ENCODE measurements around the gene POLR3F.

Gene POLR3F

DNA sequence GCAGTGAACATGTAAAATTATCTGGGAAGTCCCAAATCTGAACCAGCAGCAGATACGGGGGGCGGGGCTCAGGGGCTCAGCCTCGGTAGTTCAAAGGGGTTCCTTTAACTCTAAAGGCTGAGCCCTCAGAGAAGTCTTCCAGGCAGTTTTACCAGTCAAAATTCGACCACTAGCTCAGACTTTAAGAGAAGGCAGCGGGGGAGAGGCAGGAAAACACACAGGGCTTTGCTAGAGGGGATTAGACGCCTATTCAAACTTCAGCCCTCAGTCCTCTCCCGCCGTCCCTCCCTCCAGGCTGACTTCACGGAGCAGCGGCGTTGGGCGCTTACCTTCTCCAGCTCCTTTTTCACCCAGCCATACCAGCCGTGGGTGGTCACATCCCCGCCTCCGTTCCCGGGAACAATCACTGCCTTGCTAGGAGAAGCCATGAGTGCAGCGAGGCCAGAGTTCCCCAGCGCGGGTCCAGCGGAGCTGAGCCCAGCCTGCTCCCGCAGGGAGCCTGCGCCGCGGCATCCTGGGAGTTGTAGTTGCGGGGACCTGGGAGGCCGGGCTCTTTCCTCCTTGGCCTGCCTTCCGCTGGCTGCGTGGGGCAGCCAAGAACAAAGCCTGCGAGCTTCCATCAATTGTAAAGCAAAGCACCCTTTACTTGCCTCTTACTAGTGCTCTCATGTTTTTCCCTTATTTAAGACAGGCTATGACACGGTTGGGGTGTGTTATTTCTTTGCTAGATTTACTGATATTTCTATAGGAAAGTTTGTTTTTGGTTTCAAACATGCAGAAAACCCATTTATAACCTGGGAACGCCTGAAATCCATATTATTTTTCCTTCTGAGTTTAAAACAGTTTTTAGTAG is 29.8 kb downstream of the POLR3F start, which contains the start of gene RBBP9 (continued):
- TF ChIP-seq ZBTB49 (tag by site-specific recombination; IDR thresholded peaks at IDR 0.05; ENCODE audit: low read depth), result no peak
- no peak for TF ChIP-seq ZNF121 (tag by site-specific recombination; IDR thresholded peaks at IDR 0.05)
- TF ChIP-seq ZNF10 (tag by site-specific recombination; IDR thresholded peaks at IDR 0.05), result no peak
- TF ChIP-seq EGR2 (tag by site-specific recombination; IDR thresholded peaks at IDR 0.05; ENCODE audit: low read depth), result peak; percentile 90
- TF ChIP-seq KLF10 (tag by site-specific recombination; IDR thresholded peaks at IDR 0.05), result no peak
- peak; percentile 39; the same call in 1 of the 2 replicates for TF ChIP-seq ZNF398 (tag by site-specific recombination; IDR thresholded peaks at IDR 0.05)
- no peak for TF ChIP-seq ZNF701 (tag by site-specific recombination; IDR thresholded peaks at IDR 0.05)
- no peak for TF ChIP-seq ZNF239 (tag by site-specific recombination; IDR thresholded peaks at IDR 0.05)
- TF ChIP-seq RBAK (tag by site-specific recombination; IDR thresholded peaks at IDR 0.05), result no peak
- no peak for TF ChIP-seq ZNF658 (tag by site-specific recombination; IDR thresholded peaks at IDR 0.05)

DNA sequence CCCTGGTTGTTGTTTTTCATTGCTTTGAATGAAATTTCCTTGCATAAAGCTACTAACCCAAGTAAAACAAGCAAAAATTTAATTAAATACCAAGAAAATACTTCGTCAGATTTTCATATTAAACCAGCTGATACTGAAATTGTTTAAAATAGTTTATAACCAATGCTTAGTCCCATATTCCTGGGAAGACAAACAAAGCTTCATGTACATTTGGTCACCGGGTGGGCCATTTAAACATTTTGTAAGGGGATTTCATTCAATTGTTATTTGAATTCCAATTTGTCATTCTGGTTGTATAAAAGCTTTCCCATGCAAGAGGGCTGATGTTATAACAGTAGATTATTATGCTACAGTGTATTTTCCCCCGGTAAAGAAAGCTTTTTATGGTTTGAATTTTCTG is 30.4 kb downstream of the POLR3F start:
- Histone ChIP-seq H3K4me3 (ENCODE audit: low read depth, low read length) (no peak overlapping the region), H3K36me3 (ENCODE audit: control insufficient read depth in 2 of 2, insufficient read depth in 1 of 2, low read length in 2 of 2) (peaks cover 0 to 14% of the 10 kb centered on the region in 2 experiments; a peak in 1 of 3 replicates), H3K27ac (ENCODE audit: extremely low read depth, low read depth, low read length) (no peak overlapping the region), H3K4me1 (ENCODE audit: control insufficient read depth, insufficient read depth, low read length) (no peaks in the 10 kb centered on the region; the same call in 1 of the 2 replicates), H3K9me3 (ENCODE audit: control insufficient read depth, insufficient read depth, low read depth, low read length) (no peaks in the 10 kb centered on the region)
- POLR2A ChIA-PET, result interaction anchor here (1.3 to 4.8 kb wide), 3 partner anchors 9 to 54 kb away, joined by 4 to 90 read pairs (median 13); partner anchors contain the start of genes DZANK1, POLR3F and SEC23B
- TF ChIP-seq ZNF350 (tag by site-specific recombination; IDR thresholded peaks at IDR 0.05) (no peak), GLIS1 (tag by site-specific recombination; IDR thresholded peaks at IDR 0.05) (no peak), ZNF19 (tag by site-specific recombination; IDR thresholded peaks at IDR 0.05; ENCODE audit: low read depth) (no peak), ZNF621 (tag by site-specific recombination; IDR thresholded peaks at IDR 0.05) (no peak), ZNF560 (tag by site-specific recombination; IDR thresholded peaks at IDR 0.05; ENCODE audit: borderline replicate concordance) (no peak), ZNF223 (tag by site-specific recombination; IDR thresholded peaks at IDR 0.05) (no peak), ZNF555 (tag by site-specific recombination; conservative IDR thresholded peaks at IDR 0.05) (no peak), ZBTB49 (tag by site-specific recombination; IDR thresholded peaks at IDR 0.05; ENCODE audit: low read depth) (no peak), ZNF624 (tag by site-specific recombination; IDR thresholded peaks at IDR 0.05) (no peak), ZFP37 (tag by site-specific recombination; IDR thresholded peaks at IDR 0.05) (no peak), ZNF354C (tag by site-specific recombination; IDR thresholded peaks at IDR 0.05; ENCODE audit: borderline replicate concordance, low read depth) (no peak), ZFHX2 (tag by site-specific recombination; conservative IDR thresholded peaks at IDR 0.05) (no peak), ZNF311 (tag by site-specific recombination; IDR thresholded peaks at IDR 0.05; ENCODE audit: borderline replicate concordance) (no peak)
- TF ChIP-seq, protein P1, sequence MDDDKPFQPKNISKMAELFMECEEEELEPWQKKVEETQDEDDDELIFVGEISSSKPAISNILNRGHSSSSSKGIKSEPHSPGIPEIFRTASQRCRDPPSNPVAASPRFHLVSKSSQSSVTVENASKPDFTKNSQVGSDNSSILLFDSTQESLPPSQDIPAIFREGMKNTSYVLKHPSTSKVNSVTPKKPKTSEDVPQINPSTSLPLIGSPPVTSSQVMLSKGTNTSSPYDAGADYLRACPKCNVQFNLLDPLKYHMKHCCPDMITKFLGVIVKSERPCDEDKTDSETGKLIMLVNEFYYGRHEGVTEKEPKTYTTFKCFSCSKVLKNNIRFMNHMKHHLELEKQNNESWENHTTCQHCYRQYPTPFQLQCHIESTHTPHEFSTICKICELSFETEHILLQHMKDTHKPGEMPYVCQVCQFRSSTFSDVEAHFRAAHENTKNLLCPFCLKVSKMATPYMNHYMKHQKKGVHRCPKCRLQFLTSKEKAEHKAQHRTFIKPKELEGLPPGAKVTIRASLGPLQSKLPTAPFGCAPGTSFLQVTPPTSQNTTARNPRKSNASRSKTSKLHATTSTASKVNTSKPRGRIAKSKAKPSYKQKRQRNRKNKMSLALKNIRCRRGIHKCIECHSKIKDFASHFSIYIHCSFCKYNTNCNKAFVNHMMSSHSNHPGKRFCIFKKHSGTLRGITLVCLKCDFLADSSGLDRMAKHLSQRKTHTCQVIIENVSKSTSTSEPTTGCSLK (tag by site-specific recombination; IDR thresholded peaks at IDR 0.05), result no peak
- CTCF ChIA-PET, result interaction anchor here (0.8 kb wide), 1 partner anchor 790 kb away, joined by 3 read pairs; no protein-coding TSS in a partner anchor
